KMS-11 (cell line): ENCODE measurements around the gene FRMD1.

Experiments used
- H2AFZ ChIP-seq: fragments of 200-600 bp; sonication (generic); 2 replicates; pipeline ENCODE4 v1.6.1; 2016; ENCODE audit warnings: antibody characterized with exemption, mixed run types, low read depth
- H3K27ac ChIP-seq: fragments of 200-600 bp; sonication (generic); 2 replicates; pipeline ENCODE4 v1.6.1; 2016; ENCODE audit warnings: mild to moderate bottlenecking, mixed run types
- H3K27me3 ChIP-seq: fragments of 200-600 bp; sonication (generic); 2 replicates; pipeline ENCODE4 v1.6.1; 2017; ENCODE audit warnings: mild to moderate bottlenecking, low read depth, mixed run types, moderate library complexity; ENCODE audit not compliant: insufficient read depth
- H3K36me3 ChIP-seq: fragments of 200-600 bp; sonication (generic); 2 replicates; pipeline ENCODE4 v1.6.1; 2017; ENCODE audit warnings: mild to moderate bottlenecking, mixed run types; ENCODE audit not compliant: insufficient read depth
- H3K4me1 ChIP-seq: fragments of 200-600 bp; sonication (generic); 2 replicates; pipeline ENCODE4 v1.6.1; 2016; ENCODE audit warnings: mild to moderate bottlenecking, low read depth, mixed run types; ENCODE audit not compliant: poor library complexity, severe bottlenecking
- H3K4me2 ChIP-seq: fragments of 200-600 bp; sonication (generic); 2 replicates; pipeline ENCODE4 v1.7.0; 2016; ENCODE audit warnings: mild to moderate bottlenecking, mixed run types
- H3K4me3 ChIP-seq: fragments of 200-600 bp; sonication (generic); IDR thresholded peaks from 2 replicates; pipeline ENCODE4 v1.6.1; 2017; ENCODE audit warnings: low read depth, low read length, mixed read lengths; ENCODE audit not compliant: insufficient read depth
- H3K79me2 ChIP-seq: fragments of 200-600 bp; sonication (generic); 2 replicates; pipeline ENCODE4 v1.6.1; 2016; ENCODE audit warnings: low read depth, mixed run types; ENCODE audit not compliant: insufficient read depth
- H3K9ac ChIP-seq: fragments of 200-600 bp; sonication (generic); 2 replicates; pipeline ENCODE4 v1.6.1; 2016; ENCODE audit warnings: mild to moderate bottlenecking, mixed run types
- H4K20me1 ChIP-seq: fragments of 200-600 bp; sonication (generic); 2 replicates; pipeline ENCODE4 v1.6.1; 2016; ENCODE audit warnings: mild to moderate bottlenecking, mixed run types; ENCODE audit not compliant: insufficient read depth
- TF ChIP-seq, protein P1 (sequence below): fragments of 200-600 bp; sonication (generic); conservative IDR thresholded peaks from 2 replicates; pipeline ENCODE4 v1.6.1; 2017; ENCODE audit warnings: low read depth, mild to moderate bottlenecking, antibody characterized with exemption, low read length, moderate library complexity, mixed read lengths

The FRMD1 gene

GRCh38 chr6:168052291-168052891, 26.6 kb downstream of the FRMD1 start:
- Histone ChIP-seq H3K27ac (no peak overlapping the region), H3K4me2 (no peak overlapping the region), H3K27me3 (peaks cover 3% of the 10 kb centered on the region; the same call in 1 of the 2 replicates), H3K4me3 (no peak overlapping the region), H2AFZ (no peak overlapping the region), H4K20me1 (no peaks in the 10 kb centered on the region), H3K79me2 (no peaks in the 10 kb centered on the region), H3K36me3 (no peaks in the 10 kb centered on the region), H3K4me1 (no peaks in the 10 kb centered on the region), H3K9ac (no peak overlapping the region)
- TF ChIP-seq, protein P1, sequence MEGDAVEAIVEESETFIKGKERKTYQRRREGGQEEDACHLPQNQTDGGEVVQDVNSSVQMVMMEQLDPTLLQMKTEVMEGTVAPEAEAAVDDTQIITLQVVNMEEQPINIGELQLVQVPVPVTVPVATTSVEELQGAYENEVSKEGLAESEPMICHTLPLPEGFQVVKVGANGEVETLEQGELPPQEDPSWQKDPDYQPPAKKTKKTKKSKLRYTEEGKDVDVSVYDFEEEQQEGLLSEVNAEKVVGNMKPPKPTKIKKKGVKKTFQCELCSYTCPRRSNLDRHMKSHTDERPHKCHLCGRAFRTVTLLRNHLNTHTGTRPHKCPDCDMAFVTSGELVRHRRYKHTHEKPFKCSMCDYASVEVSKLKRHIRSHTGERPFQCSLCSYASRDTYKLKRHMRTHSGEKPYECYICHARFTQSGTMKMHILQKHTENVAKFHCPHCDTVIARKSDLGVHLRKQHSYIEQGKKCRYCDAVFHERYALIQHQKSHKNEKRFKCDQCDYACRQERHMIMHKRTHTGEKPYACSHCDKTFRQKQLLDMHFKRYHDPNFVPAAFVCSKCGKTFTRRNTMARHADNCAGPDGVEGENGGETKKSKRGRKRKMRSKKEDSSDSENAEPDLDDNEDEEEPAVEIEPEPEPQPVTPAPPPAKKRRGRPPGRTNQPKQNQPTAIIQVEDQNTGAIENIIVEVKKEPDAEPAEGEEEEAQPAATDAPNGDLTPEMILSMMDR, result no peak

DNA sequence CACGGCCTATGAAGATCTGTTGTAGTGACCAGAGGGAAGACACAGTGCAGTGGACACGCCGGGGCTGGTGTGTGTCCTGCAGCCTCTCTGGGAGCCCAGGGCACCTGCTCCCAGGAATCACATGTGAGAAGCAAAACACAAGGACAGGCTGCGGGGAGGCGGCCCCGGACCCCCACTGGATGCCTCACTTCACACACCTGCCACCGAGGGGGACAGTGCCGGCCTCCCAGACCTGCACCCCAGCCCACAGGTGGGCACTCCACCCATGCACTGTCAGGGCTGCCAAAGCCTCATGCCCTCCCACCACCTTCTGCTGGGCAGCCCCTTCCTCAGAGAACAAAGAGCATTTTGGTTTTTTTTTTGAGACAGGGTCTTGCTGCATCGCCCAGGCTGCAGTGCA, 27.4 kb downstream of the FRMD1 start:
- no peak overlapping the region for H3K9ac ChIP-seq
- no peaks in the 10 kb centered on the region for H3K36me3 ChIP-seq
- H3K4me1 ChIP-seq, result no peaks in the 10 kb centered on the region
- peaks cover 3% of the 10 kb centered on the region; the same call in 1 of the 2 replicates for H3K27me3 ChIP-seq
- no peak overlapping the region for H3K4me2 ChIP-seq
- no peaks in the 10 kb centered on the region for H3K79me2 ChIP-seq
- no peaks in the 10 kb centered on the region for H4K20me1 ChIP-seq
- H2AFZ ChIP-seq, result no peak overlapping the region
- TF ChIP-seq, protein P1, result no peak
- H3K4me3 ChIP-seq, result no peak overlapping the region
- H3K27ac ChIP-seq, result no peak overlapping the region

GRCh38 chr6:168050881-168051586, 28.0 kb downstream of the FRMD1 start:
- Histone ChIP-seq H3K9ac (no peak overlapping the region), H3K36me3 (no peaks in the 10 kb centered on the region), H3K4me3 (no peak overlapping the region), H3K79me2 (no peaks in the 10 kb centered on the region), H3K4me2 (no peak overlapping the region), H4K20me1 (no peaks in the 10 kb centered on the region), H3K4me1 (no peaks in the 10 kb centered on the region), H3K27me3 (peaks cover 3% of the 10 kb centered on the region; the same call in 1 of the 2 replicates), H3K27ac (no peak overlapping the region), H2AFZ (no peak overlapping the region)
- TF ChIP-seq, protein P1, result no peak

DNA sequence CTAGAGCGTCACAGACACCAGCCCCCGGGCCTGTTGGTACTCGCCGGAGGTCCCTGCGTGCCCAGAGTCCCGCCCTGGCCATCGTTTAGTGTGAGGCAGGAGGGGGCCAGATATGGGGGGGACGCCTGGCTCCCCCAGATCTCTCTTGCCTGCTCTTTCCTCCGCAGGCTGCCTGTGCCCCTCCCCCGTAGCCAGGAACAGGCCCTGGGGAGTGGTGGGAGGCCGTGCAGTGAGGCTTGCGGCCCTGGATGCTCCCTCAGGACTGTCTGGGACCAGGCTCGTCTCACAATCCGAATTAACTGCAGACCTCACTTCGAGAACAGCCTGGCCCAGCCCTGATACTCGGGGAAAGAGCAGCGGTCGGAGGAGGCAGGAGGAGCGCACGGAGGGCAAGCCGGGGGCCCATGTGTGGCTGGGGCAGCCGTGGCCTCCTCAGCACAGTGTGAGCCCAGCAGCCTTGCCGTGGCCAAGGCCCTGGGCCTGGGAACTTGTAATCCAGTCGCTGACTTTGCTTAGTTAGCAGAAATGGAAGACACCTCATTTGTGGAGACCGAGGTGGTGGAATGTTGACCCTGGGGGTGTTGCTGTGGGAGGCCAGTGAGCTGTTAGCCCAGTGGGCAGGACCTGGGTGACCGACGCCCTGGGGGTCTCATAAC, 28.7 kb downstream of the FRMD1 start:
- Histone ChIP-seq H3K36me3 (no peaks in the 10 kb centered on the region), H3K9ac (no peak overlapping the region), H3K27ac (no peak overlapping the region), H3K4me2 (no peak overlapping the region), H3K27me3 (peaks cover 3% of the 10 kb centered on the region; the same call in 1 of the 2 replicates), H3K79me2 (no peaks in the 10 kb centered on the region), H3K4me3 (no peak overlapping the region), H3K4me1 (no peaks in the 10 kb centered on the region), H2AFZ (no peak overlapping the region), H4K20me1 (no peaks in the 10 kb centered on the region)
- TF ChIP-seq, protein P1, result no peak
